ENCODE results near the gene PHETA2.

PHETA2 gene

DNA sequence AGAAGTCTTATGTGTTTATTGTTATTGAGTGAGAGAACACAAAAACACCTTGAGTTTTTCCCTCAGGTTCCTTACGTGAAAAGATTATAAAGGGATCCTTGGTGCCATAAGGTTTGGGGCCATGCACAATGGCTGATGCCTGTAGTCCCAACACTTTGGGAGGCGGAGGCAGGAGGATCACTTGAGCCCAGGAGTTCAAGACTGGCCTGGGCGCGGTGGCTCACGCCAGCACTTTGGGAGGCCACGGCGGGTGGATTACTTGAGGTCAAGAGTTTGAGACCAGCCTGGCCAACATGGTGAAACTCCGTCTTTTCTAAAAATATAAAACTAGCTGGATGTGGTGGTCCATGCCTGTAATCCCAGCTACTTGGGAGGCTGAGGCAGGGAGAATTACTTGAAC lies 10.8 kb downstream of the PHETA2 start:
- H3K9ac ChIP-seq (ENCODE audit: low read length): no peak overlapping the region
- H4K5ac ChIP-seq (ENCODE audit: low read length): no peak overlapping the region
- DNase-seq: no peak
- peaks cover 10% of the 10 kb centered on the region for H3K79me1 ChIP-seq (ENCODE audit: low read length)
- no peak overlapping the region for H3K4ac ChIP-seq (ENCODE audit: low read depth, low read length)
- H3K23ac ChIP-seq (ENCODE audit: low read length): no peak overlapping the region
- H2BK5ac ChIP-seq (ENCODE audit: low read length): no peak overlapping the region
- H3K18ac ChIP-seq (ENCODE audit: low read length): no peak overlapping the region
- peaks cover 2% of the 10 kb centered on the region for H3K4me1 ChIP-seq (ENCODE audit: control insufficient read depth, low read depth, low read length)
- H2BK120ac ChIP-seq (ENCODE audit: low read depth, low read length): no peak overlapping the region
- no peak overlapping the region for H3K56ac ChIP-seq (ENCODE audit: low read length)
- H3K79me2 ChIP-seq (ENCODE audit: control insufficient read depth, insufficient read depth, low read length): peaks cover 12% of the 10 kb centered on the region
- H3K27me3 ChIP-seq (ENCODE audit: insufficient read depth, low read length, poor library complexity): no peaks in the 10 kb centered on the region
- H2AK5ac ChIP-seq (ENCODE audit: low read length): no peak overlapping the region
- no peak overlapping the region for H3K27ac ChIP-seq (ENCODE audit: low read depth, low read length)
- no CpG with 5 or more reads among the region's 8 CpGs for WGBS (ENCODE audit: extremely low coverage, insufficient coverage, low lambda C conversion rate)
- H3K36me3 ChIP-seq (ENCODE audit: control insufficient read depth, insufficient read depth, low read length): peaks cover 9% of the 10 kb centered on the region
- H2BK15ac ChIP-seq (replicated peaks; ENCODE audit: low read depth): no peak overlapping the region
- H3K4me2 ChIP-seq (ENCODE audit: low read length): no peak overlapping the region
- H3K4me3 ChIP-seq (ENCODE audit: low read length): no peak overlapping the region
- H4K8ac ChIP-seq (ENCODE audit: low read depth, low read length): no peak overlapping the region

- no peak overlapping the region for H3K9ac ChIP-seq (ENCODE audit: low read length)
- no peak overlapping the region for H4K8ac ChIP-seq (ENCODE audit: low read depth, low read length)
- no peak overlapping the region for H3K4me3 ChIP-seq (ENCODE audit: low read length)
- no peak overlapping the region for H3K23ac ChIP-seq (ENCODE audit: low read length)
- peaks cover 12% of the 10 kb centered on the region for H3K79me2 ChIP-seq (ENCODE audit: control insufficient read depth, insufficient read depth, low read length)
- no peak overlapping the region for H3K27ac ChIP-seq (ENCODE audit: low read depth, low read length)
- H3K4ac ChIP-seq (ENCODE audit: low read depth, low read length): no peak overlapping the region
- WGBS (ENCODE audit: extremely low coverage, insufficient coverage, low lambda C conversion rate): no CpG with 5 or more reads among the region's 6 CpGs
- H2BK15ac ChIP-seq (replicated peaks; ENCODE audit: low read depth): no peak overlapping the region
- H3K27me3 ChIP-seq (ENCODE audit: insufficient read depth, low read length, poor library complexity): no peaks in the 10 kb centered on the region
- H2AK5ac ChIP-seq (ENCODE audit: low read length): no peak overlapping the region
- H3K79me1 ChIP-seq (ENCODE audit: low read length): peaks cover 10% of the 10 kb centered on the region
- H3K4me1 ChIP-seq (ENCODE audit: control insufficient read depth, low read depth, low read length): no peaks in the 10 kb centered on the region
- H3K18ac ChIP-seq (ENCODE audit: low read length): no peak overlapping the region
- DNase-seq: no peak
- H3K4me2 ChIP-seq (ENCODE audit: low read length): no peak overlapping the region
- H2BK120ac ChIP-seq (ENCODE audit: low read depth, low read length): no peak overlapping the region
- no peak overlapping the region for H2BK5ac ChIP-seq (ENCODE audit: low read length)
- peaks cover 9% of the 10 kb centered on the region for H3K36me3 ChIP-seq (ENCODE audit: control insufficient read depth, insufficient read depth, low read length)
- no peak overlapping the region for H3K56ac ChIP-seq (ENCODE audit: low read length)
- H4K5ac ChIP-seq (ENCODE audit: low read length): no peak overlapping the region
Observed at GRCh38 chr22:42086051-42086450, 12.0 kb downstream of the PHETA2 start.

- peak; percentile 100 for DNase-seq
- peaks cover 12% of the 10 kb centered on the region for H3K79me2 ChIP-seq (ENCODE audit: control insufficient read depth, insufficient read depth, low read length)
- H3K27me3 ChIP-seq (ENCODE audit: insufficient read depth, low read length, poor library complexity): no peaks in the 10 kb centered on the region
- H3K4me2 ChIP-seq (ENCODE audit: low read length): peak within 1 kb of the TSS; percentile 91
- no peak within 1 kb of the TSS for H2AK5ac ChIP-seq (ENCODE audit: low read length)
- no peak within 1 kb of the TSS for H2BK120ac ChIP-seq (ENCODE audit: low read depth, low read length)
- H3K9ac ChIP-seq (ENCODE audit: low read length): peak within 1 kb of the TSS; percentile 99
- H3K36me3 ChIP-seq (ENCODE audit: control insufficient read depth, insufficient read depth, low read length): peaks cover 5% of the 10 kb centered on the region
- H3K27ac ChIP-seq (ENCODE audit: low read depth, low read length): peak within 1 kb of the TSS; percentile 53
- no peak within 1 kb of the TSS for H2BK15ac ChIP-seq (replicated peaks; ENCODE audit: low read depth)
- peak within 1 kb of the TSS; percentile 35 for H3K18ac ChIP-seq (ENCODE audit: low read length)
- H3K4me3 ChIP-seq (ENCODE audit: low read length): peak within 1 kb of the TSS; percentile 97
- no peak within 1 kb of the TSS for H4K5ac ChIP-seq (ENCODE audit: low read length)
- no peak within 1 kb of the TSS for H4K8ac ChIP-seq (ENCODE audit: low read depth, low read length)
- peak within 1 kb of the TSS; percentile 100 for H3K56ac ChIP-seq (ENCODE audit: low read length)
- WGBS (ENCODE audit: extremely low coverage, insufficient coverage, low lambda C conversion rate): no CpG with 5 or more reads among the region's 71 CpGs
- peak within 1 kb of the TSS; percentile 100 for H3K23ac ChIP-seq (ENCODE audit: low read length)
- H3K4ac ChIP-seq (ENCODE audit: low read depth, low read length): peak within 1 kb of the TSS; percentile 83
- H3K79me1 ChIP-seq (ENCODE audit: low read length): peaks cover 10% of the 10 kb centered on the region
- H2BK5ac ChIP-seq (ENCODE audit: low read length): peak within 1 kb of the TSS; percentile 90
- no peaks in the 10 kb centered on the region for H3K4me1 ChIP-seq (ENCODE audit: control insufficient read depth, low read depth, low read length)
Observed at GRCh38 chr22:42090596-42091454, 16.8 kb downstream of the PHETA2 start, which contains the start of gene NDUFA6. Gene NDUFA6 (minus strand): TSS chr22:42090772. CDS start chr22:42090744, 28 bp downstream.

- WGBS (ENCODE audit: extremely low coverage, insufficient coverage, low lambda C conversion rate): no CpG with 5 or more reads among the region's 7 CpGs
- H2BK5ac ChIP-seq (ENCODE audit: low read length): no peak overlapping the region
- H3K4ac ChIP-seq (ENCODE audit: low read depth, low read length): no peak overlapping the region
- no peak overlapping the region for H3K27ac ChIP-seq (ENCODE audit: low read depth, low read length)
- H3K18ac ChIP-seq (ENCODE audit: low read length): peak overlapping the region; percentile 15
- DNase-seq: no peak
- no peak overlapping the region for H2AK5ac ChIP-seq (ENCODE audit: low read length)
- H3K9ac ChIP-seq (ENCODE audit: low read length): peak overlapping the region; percentile 82
- peak overlapping the region; percentile 53 for H3K4me3 ChIP-seq (ENCODE audit: low read length)
- H3K4me2 ChIP-seq (ENCODE audit: low read length): peak overlapping the region; percentile 91
- no peak overlapping the region for H3K23ac ChIP-seq (ENCODE audit: low read length)
- no peak overlapping the region for H4K5ac ChIP-seq (ENCODE audit: low read length)
- H2BK120ac ChIP-seq (ENCODE audit: low read depth, low read length): no peak overlapping the region
- H3K27me3 ChIP-seq (ENCODE audit: insufficient read depth, low read length, poor library complexity): no peaks in the 10 kb centered on the region
- peaks cover 2% of the 10 kb centered on the region for H3K36me3 ChIP-seq (ENCODE audit: control insufficient read depth, insufficient read depth, low read length)
- H3K79me2 ChIP-seq (ENCODE audit: control insufficient read depth, insufficient read depth, low read length): peaks cover 12% of the 10 kb centered on the region
- no peak overlapping the region for H2BK15ac ChIP-seq (replicated peaks; ENCODE audit: low read depth)
- H3K79me1 ChIP-seq (ENCODE audit: low read length): peaks cover 9% of the 10 kb centered on the region
- H4K8ac ChIP-seq (ENCODE audit: low read depth, low read length): no peak overlapping the region
- H3K4me1 ChIP-seq (ENCODE audit: control insufficient read depth, low read depth, low read length): no peaks in the 10 kb centered on the region
- H3K56ac ChIP-seq (ENCODE audit: low read length): peak overlapping the region; percentile 92
Observed at GRCh38 chr22:42091455-42091782, 17.4 kb downstream of the PHETA2 start.

DNA sequence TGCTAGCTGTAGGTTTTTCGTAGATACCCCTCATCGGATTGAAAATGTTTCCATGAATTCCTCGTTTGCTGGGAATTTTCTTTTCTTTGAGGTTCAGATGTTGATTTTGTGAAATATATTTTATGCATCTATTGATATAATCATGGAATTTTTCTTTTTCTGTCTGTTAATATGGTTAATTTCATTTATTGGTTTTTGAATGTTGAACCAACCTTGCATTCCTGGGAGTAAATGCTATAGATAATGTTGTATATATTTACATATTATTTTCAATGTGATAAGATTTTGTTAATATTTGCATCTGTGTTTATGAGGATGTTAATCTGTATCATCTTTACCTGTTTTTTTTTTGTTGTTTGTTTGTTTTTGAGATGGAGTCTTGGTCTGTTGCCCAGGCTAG lies 27.2 kb downstream of the PHETA2 start:
- Histone ChIP-seq H2AK5ac (ENCODE audit: low read length) (no peak overlapping the region), H2BK15ac (replicated peaks; ENCODE audit: low read depth) (no peak overlapping the region), H4K5ac (ENCODE audit: low read length) (no peak overlapping the region), H3K4me2 (ENCODE audit: low read length) (no peak overlapping the region), H2BK120ac (ENCODE audit: low read depth, low read length) (no peak overlapping the region), H3K23ac (ENCODE audit: low read length) (no peak overlapping the region), H3K79me1 (ENCODE audit: low read length) (no peaks in the 10 kb centered on the region), H2BK5ac (ENCODE audit: low read length) (no peak overlapping the region), H3K56ac (ENCODE audit: low read length) (no peak overlapping the region), H3K27me3 (ENCODE audit: insufficient read depth, low read length, poor library complexity) (no peaks in the 10 kb centered on the region), H3K4me3 (ENCODE audit: low read length) (no peak overlapping the region), H3K4ac (ENCODE audit: low read depth, low read length) (no peak overlapping the region), H3K36me3 (ENCODE audit: control insufficient read depth, insufficient read depth, low read length) (no peaks in the 10 kb centered on the region), H3K27ac (ENCODE audit: low read depth, low read length) (no peak overlapping the region), H3K9ac (ENCODE audit: low read length) (no peak overlapping the region), H3K4me1 (ENCODE audit: control insufficient read depth, low read depth, low read length) (no peaks in the 10 kb centered on the region), H3K79me2 (ENCODE audit: control insufficient read depth, insufficient read depth, low read length) (no peaks in the 10 kb centered on the region), H4K8ac (ENCODE audit: low read depth, low read length) (no peak overlapping the region), H3K18ac (ENCODE audit: low read length) (no peak overlapping the region)
- no peak for DNase-seq
- WGBS (ENCODE audit: extremely low coverage, insufficient coverage, low lambda C conversion rate): no CpG with 5 or more reads among the region's 3 CpGs

All from mesendoderm (in vitro differentiated cells).